WTC11 (cell line): ENCODE results near the gene CXCL3. TPM values are rescaled to one million over a fixed set of nuclear protein-coding genes. Genes with fewer than 3 reads are reported as not detected.

Experiments used
- ATAC-seq: fragments of 200-7000 bp; cut with Tn5 transposase; 2 replicates; pipeline ENCODE4 v1.10.0; 2021; ENCODE audit warnings: mild to moderate bottlenecking, moderate library complexity
- CTCF ChIA-PET: fragments of 300-600 bp; sonication (Branson Sonifier 250); formaldehyde crosslinking; loops from one replicate; lab custom pipeline; 2021; ENCODE audit warnings: antibody characterized with exemption; lab: Charles Lee
- POLR2A ChIA-PET: fragments of 350-600 bp; sonication (Branson Sonifier 250); formaldehyde crosslinking; loops from one replicate; lab custom pipeline; 2021; ENCODE audit warnings: antibody characterized with exemption; lab: Charles Lee
- DNase-seq: peaks from one replicate; pipeline ENCODE4 v3.0.0; 2021; ENCODE audit warnings: low spot score
- H3K27ac Mint-ChIP-seq: 2 replicates; pipeline ENCODE4 v1.8.0; 2021; ENCODE audit warnings: mixed read lengths
- H3K27me3 Mint-ChIP-seq: 2 replicates; pipeline ENCODE4 v1.8.0; 2021; ENCODE audit warnings: low read depth, mild to moderate bottlenecking, moderate library complexity, mixed read lengths
- H3K36me3 Mint-ChIP-seq: 2 replicates; pipeline ENCODE4 v1.8.0; 2021; ENCODE audit warnings: mixed read lengths
- H3K4me1 Mint-ChIP-seq: 2 replicates; pipeline ENCODE4 v1.8.0; 2022; ENCODE audit warnings: mixed read lengths
- H3K4me3 Mint-ChIP-seq: 2 replicates; pipeline ENCODE4 v1.8.0; 2021; ENCODE audit warnings: mild to moderate bottlenecking, moderate library complexity, mixed read lengths
- H3K9me3 Mint-ChIP-seq: 2 replicates; pipeline ENCODE4 v1.8.0; 2021; ENCODE audit warnings: mixed read lengths
- ATF6 ChIP-seq: sonication (generic); formaldehyde crosslinking; IDR thresholded peaks from 2 replicates; pipeline ENCODE4 v1.8.1; 2023; ENCODE audit warnings: mild to moderate bottlenecking, missing genetic modification reagents
- E2F1 ChIP-seq: sonication (generic); formaldehyde crosslinking; IDR thresholded peaks from 2 replicates; pipeline ENCODE4 v1.8.0; 2022; ENCODE audit warnings: mild to moderate bottlenecking, missing genetic modification reagents
- EMX1 ChIP-seq: fragments of 250-450 bp; sonication (Bioruptor Pico); IDR thresholded peaks from 2 replicates; pipeline ENCODE4 v1.8.0; 2021; ENCODE audit warnings: mild to moderate bottlenecking
- ETV6 ChIP-seq: sonication (generic); formaldehyde crosslinking; IDR thresholded peaks from 2 replicates; pipeline ENCODE4 v1.8.1; 2022; ENCODE audit warnings: mild to moderate bottlenecking, missing genetic modification reagents
- FOXK1 ChIP-seq: sonication (generic); formaldehyde crosslinking; IDR thresholded peaks from 2 replicates; pipeline ENCODE4 v1.8.0; 2022; ENCODE audit warnings: mild to moderate bottlenecking, moderate library complexity, missing genetic modification reagents
- GABPB1 ChIP-seq: sonication (generic); formaldehyde crosslinking; IDR thresholded peaks from 2 replicates; pipeline ENCODE4 v1.8.1; 2023; ENCODE audit warnings: mild to moderate bottlenecking, missing genetic modification reagents
- HMGA2 ChIP-seq: fragments of 250-450 bp; sonication (Bioruptor Pico); IDR thresholded peaks from 2 replicates; pipeline ENCODE4 v1.4.0; 2021; ENCODE audit warnings: mild to moderate bottlenecking, moderate library complexity
- NFE2L1 ChIP-seq: sonication (generic); formaldehyde crosslinking; IDR thresholded peaks from 2 replicates; pipeline ENCODE4 v1.8.1; 2023; ENCODE audit warnings: missing genetic modification reagents
- OVOL2 ChIP-seq: fragments of 250-450 bp; sonication (Bioruptor Pico); IDR thresholded peaks from 2 replicates; pipeline ENCODE4 v1.9.0; 2021; ENCODE audit warnings: mild to moderate bottlenecking, borderline replicate concordance
- PRDM15 ChIP-seq: sonication (generic); formaldehyde crosslinking; IDR thresholded peaks from 2 replicates; pipeline ENCODE4 v1.8.0; 2022; ENCODE audit warnings: missing genetic modification reagents
- PREB ChIP-seq: sonication (generic); formaldehyde crosslinking; IDR thresholded peaks from 2 replicates; pipeline ENCODE4 v1.8.1; 2022; ENCODE audit warnings: mild to moderate bottlenecking, missing genetic modification reagents, moderate library complexity, borderline replicate concordance
- SP1 ChIP-seq: sonication (generic); formaldehyde crosslinking; conservative IDR thresholded peaks from 2 replicates; pipeline ENCODE4 v1.8.1; 2022; ENCODE audit warnings: missing genetic modification reagents
- STAT6 ChIP-seq: sonication (generic); formaldehyde crosslinking; conservative IDR thresholded peaks from 2 replicates; pipeline ENCODE4 v1.8.1; 2023; ENCODE audit warnings: mild to moderate bottlenecking, low read depth, missing genetic modification reagents, moderate library complexity
- TEAD4 ChIP-seq: sonication (generic); formaldehyde crosslinking; IDR thresholded peaks from 2 replicates; pipeline ENCODE4 v1.8.0; 2022; ENCODE audit warnings: mild to moderate bottlenecking, missing genetic modification reagents
- USF1 ChIP-seq: sonication (generic); formaldehyde crosslinking; IDR thresholded peaks from 2 replicates; pipeline ENCODE4 v1.8.0; 2022; ENCODE audit warnings: mild to moderate bottlenecking, missing genetic modification reagents
- ZNF396 ChIP-seq: fragments of 250-450 bp; sonication (Bioruptor Pico); IDR thresholded peaks from 2 replicates; pipeline ENCODE4 v1.8.0; 2021; ENCODE audit warnings: mild to moderate bottlenecking, moderate library complexity, borderline replicate concordance
- ZNF671 ChIP-seq: fragments of 250-450 bp; sonication (Bioruptor Pico); IDR thresholded peaks from 2 replicates; pipeline ENCODE4 v1.8.0; 2021; ENCODE audit warnings: mild to moderate bottlenecking
- total RNA-seq: library from RNA; stranded (reverse); gene quantifications from 3 replicates; pipeline ENCODE4 v1.2.3, GENCODE V29; 2021

Gene CXCL3
- total RNA-seq, 1 experiment from 2014 or later, result 3.5 TPM

- no peak for TF ChIP-seq PRDM15 (CRISPR knock-in tag)
- TF ChIP-seq EMX1, result no peak
- TF ChIP-seq ETV6, result no peak
- TF ChIP-seq NFE2L1 (CRISPR knock-in tag), result no peak
- TF ChIP-seq PREB (CRISPR knock-in tag), result no peak
- TF ChIP-seq SP1, result no peak
- no peak for TF ChIP-seq ZNF396 (CRISPR knock-in tag)
Observed at GRCh38 chr4:74055498-74055897, 17.0 kb upstream of the CXCL3 start (continued).

GRCh38 chr4:74055096-74055495, 16.6 kb upstream of the CXCL3 start:
- H3K27ac Mint-ChIP-seq, result no peak overlapping the region
- H3K4me1 Mint-ChIP-seq, result peaks cover 23% of the 10 kb centered on the region
- CTCF ChIA-PET, result no interaction called here
- POLR2A ChIA-PET, result no interaction called here
- no peaks in the 10 kb centered on the region for H3K36me3 Mint-ChIP-seq
- TF ChIP-seq ATF6, result no peak
- no peak for TF ChIP-seq ZNF671 (CRISPR knock-in tag)
- no peak for TF ChIP-seq TEAD4 (CRISPR knock-in tag)
- no peak for TF ChIP-seq E2F1 (CRISPR knock-in tag)
- no peak for TF ChIP-seq NFE2L1 (CRISPR knock-in tag)
- no peak for TF ChIP-seq OVOL2 (CRISPR knock-in tag)
- TF ChIP-seq HMGA2 (CRISPR knock-in tag), result no peak
- TF ChIP-seq GABPB1, result no peak
- no peak for TF ChIP-seq STAT6 (CRISPR knock-in tag)
- no peak for TF ChIP-seq FOXK1 (CRISPR knock-in tag)
- TF ChIP-seq USF1 (CRISPR knock-in tag), result no peak
- TF ChIP-seq, all 79 proteins: peak for 0
- ATAC-seq (no peak), DNase-seq (no peak)
- H3K4me3 Mint-ChIP-seq, result no peak overlapping the region
- H3K27me3 Mint-ChIP-seq, result no peaks in the 10 kb centered on the region
- no peaks in the 10 kb centered on the region for H3K9me3 Mint-ChIP-seq
